H1 (cell line): ENCODE measurements around the gene AKR7A3. TPM values are rescaled to one million over a fixed set of nuclear protein-coding genes. Genes with fewer than 3 reads are reported as not detected.

Source experiments
- CTCF ChIA-PET: fragments of 300-600 bp; sonication (Branson Sonifier 250); formaldehyde crosslinking; loops from one replicate; lab custom pipeline; 2021; ENCODE audit not compliant: partially characterized antibody; lab: Charles Lee
- POLR2A ChIA-PET: fragments of 300-600 bp; sonication (Branson Sonifier 250); formaldehyde crosslinking; loops from one replicate; lab custom pipeline; 2021; ENCODE audit warnings: inconsistent platforms; ENCODE audit not compliant: partially characterized antibody; lab: Charles Lee
- DNase-seq, 2 experiments: peaks; one replicate each; pipeline versions ENCODE4 v3.0.0 to v3.0.0-alpha.2; 2010 to 2022; ENCODE audit warnings: low spot score in 2 of 2, low read depth in 1 of 2, mixed read lengths in 1 of 2
- FAIRE-seq: peaks from 2 replicates; lab custom pipeline; 2011; peaks lifted over from hg19 to GRCh38; lab: Jason Lieb, UNC
- H2AFZ ChIP-seq: 2 replicates; pipeline ENCODE4 v1.8.1; 2012; ENCODE audit warnings: low read length, inconsistent platforms
- H2AK5ac ChIP-seq: 2 replicates; pipeline ENCODE4 v1.6.1; 2013; ENCODE audit warnings: low read depth, low read length
- H2BK120ac ChIP-seq: replicated peaks from 2 replicates; pipeline ENCODE3; 2013; ENCODE audit warnings: low read depth, low read length, inconsistent platforms
- H2BK12ac ChIP-seq: 2 replicates; pipeline ENCODE4 v1.6.1; 2013; ENCODE audit warnings: low read depth, low read length
- H2BK15ac ChIP-seq: 2 replicates; pipeline ENCODE4 v1.6.1; 2013; ENCODE audit warnings: low read length
- H2BK20ac ChIP-seq: 2 replicates; pipeline ENCODE4 v1.6.1; 2013; ENCODE audit warnings: low read length
- H2BK5ac ChIP-seq: 2 replicates; pipeline ENCODE4 v1.6.1; 2013; ENCODE audit warnings: low read depth, low read length
- H3K14ac ChIP-seq: 2 replicates; pipeline ENCODE4 v1.6.1; 2013; ENCODE audit warnings: inconsistent platforms; ENCODE audit not compliant: insufficient read length
- H3K18ac ChIP-seq: 2 replicates; pipeline ENCODE4 v1.6.1; 2013; ENCODE audit warnings: low read length; ENCODE audit errors: extremely low read depth
- H3K23ac ChIP-seq: 2 replicates; pipeline ENCODE4 v1.6.1; 2013; ENCODE audit warnings: inconsistent platforms; ENCODE audit not compliant: insufficient read length
- H3K23me2 ChIP-seq: 2 replicates; pipeline ENCODE4 v1.6.1; 2013; ENCODE audit warnings: low read depth, low read length
- H3K27ac ChIP-seq: 2 replicates; pipeline ENCODE4 v1.6.1; 2011; ENCODE audit warnings: low read depth, low read length, inconsistent platforms
- H3K27me3 ChIP-seq, 4 experiments: replicated peaks in 1 of 4; 1 replicate in 1 of 4; 2 replicates in 3 of 4; pipeline versions ENCODE4 v1.6.1 to v1.8.1; 2011 to 2013; ENCODE audit warnings: low read length in 3 of 4, mild to moderate bottlenecking in 3 of 4, inconsistent platforms in 2 of 4, mixed read lengths in 2 of 4, moderate library complexity in 1 of 4; ENCODE audit not compliant: control insufficient read depth in 3 of 4, insufficient read depth in 3 of 4; ENCODE audit errors: extremely low read depth in 1 of 4
- H3K36me3 ChIP-seq, 4 experiments: 2 replicates each; pipeline versions ENCODE4 v1.6.1 to v1.8.1; 2011 to 2013; ENCODE audit warnings: mild to moderate bottlenecking in 4 of 4, low read length in 3 of 4, moderate library complexity in 2 of 4, control low read depth in 1 of 4, inconsistent platforms in 1 of 4; ENCODE audit not compliant: insufficient read depth in 4 of 4, control insufficient read depth in 2 of 4
- H3K4ac ChIP-seq: replicated peaks from 2 replicates; pipeline ENCODE3; 2013; ENCODE audit warnings: low read length, low read depth, mixed read lengths, inconsistent platforms; ENCODE audit not compliant: insufficient read length
- H3K4me1 ChIP-seq, 4 experiments: replicated peaks in 1 of 4; 1 replicate in 1 of 4; 2 replicates in 3 of 4; pipeline versions ENCODE4 v1.6.1 to v1.8.1; 2011 to 2013; ENCODE audit warnings: low read length in 3 of 4, inconsistent platforms in 2 of 4, mixed read lengths in 1 of 4; ENCODE audit not compliant: insufficient read depth in 4 of 4, control insufficient read depth in 3 of 4
- H3K4me2 ChIP-seq, 2 experiments: 2 replicates each; pipeline versions ENCODE4 v1.6.1 to v1.8.1; 2011 to 2013; ENCODE audit warnings: low read depth in 2 of 2, low read length in 2 of 2, control low read depth in 1 of 2, inconsistent platforms in 1 of 2, mild to moderate bottlenecking in 1 of 2; ENCODE audit not compliant: insufficient read depth in 1 of 2
- H3K4me3 ChIP-seq, 4 experiments: fragments of 200-600, 300-600 bp in 1 of 4; sonication (generic), shearing (Covaris generic), sonication (Bioruptor Twin) in 1 of 4; 2 replicates each; pipeline versions ENCODE4 v1.5.1 to v1.8.1; 2011 to 2016; ENCODE audit warnings: low read length in 4 of 4, low read depth in 3 of 4, control low read depth in 2 of 4, inconsistent platforms in 2 of 4, mild to moderate bottlenecking in 2 of 4, mixed read lengths in 1 of 4, moderate library complexity in 1 of 4; ENCODE audit not compliant: insufficient read depth in 2 of 4; ENCODE audit errors: extremely low read depth in 1 of 4
- H3K56ac ChIP-seq: replicated peaks from 2 replicates; pipeline ENCODE3; 2013; ENCODE audit warnings: low read depth, mild to moderate bottlenecking, mixed read lengths, low read length, inconsistent platforms; ENCODE audit not compliant: insufficient read length
- H3K79me1 ChIP-seq: 2 replicates; pipeline ENCODE4 v1.6.1; 2013; ENCODE audit warnings: low read depth, low read length, control low read depth
- H3K79me2 ChIP-seq, 2 experiments: 2 replicates each; pipeline versions ENCODE4 v1.6.1 to v1.8.1; 2012 to 2013; ENCODE audit warnings: low read length in 2 of 2, mild to moderate bottlenecking in 2 of 2, inconsistent platforms in 1 of 2; ENCODE audit not compliant: insufficient read depth in 2 of 2, control insufficient read depth in 1 of 2
- H3K9ac ChIP-seq, 4 experiments: replicated peaks in 1 of 4; 1 replicate in 1 of 4; 2 replicates in 3 of 4; pipeline versions ENCODE4 v1.6.1 to v1.8.1; 2011 to 2013; ENCODE audit warnings: low read depth in 3 of 4, low read length in 3 of 4, control low read depth in 2 of 4, mild to moderate bottlenecking in 2 of 4, moderate library complexity in 2 of 4, inconsistent platforms in 1 of 4; ENCODE audit errors: extremely low read depth in 1 of 4
- H3K9me3 ChIP-seq, 2 experiments: 2 replicates each; pipeline versions ENCODE4 v1.6.1 to v1.8.1; 2012 to 2013; ENCODE audit warnings: mild to moderate bottlenecking in 2 of 2, moderate library complexity in 2 of 2, control low read depth in 1 of 2, inconsistent platforms in 1 of 2, low read depth in 1 of 2, low read length in 1 of 2, mixed read lengths in 1 of 2; ENCODE audit not compliant: insufficient read depth in 2 of 2
- H4K20me1 ChIP-seq, 2 experiments: replicated peaks in 1 of 2; 2 replicates each; pipeline versions ENCODE3 to v1.8.1; 2011 to 2013; ENCODE audit warnings: inconsistent platforms in 2 of 2, low read length in 2 of 2, mild to moderate bottlenecking in 1 of 2; ENCODE audit not compliant: insufficient read depth in 2 of 2, control insufficient read depth in 1 of 2
- H4K5ac ChIP-seq: 2 replicates; pipeline ENCODE4 v1.6.1; 2013; ENCODE audit warnings: low read length, low read depth, mixed read lengths, inconsistent platforms; ENCODE audit not compliant: insufficient read length
- H4K8ac ChIP-seq: 2 replicates; pipeline ENCODE4 v1.8.0; 2013; ENCODE audit warnings: mild to moderate bottlenecking, moderate library complexity, low read length, inconsistent platforms; ENCODE audit not compliant: insufficient read depth; ENCODE audit errors: extremely low read depth
- H4K91ac ChIP-seq: replicated peaks from 2 replicates; pipeline ENCODE3; 2013; ENCODE audit warnings: low read length, mixed read lengths, inconsistent platforms; ENCODE audit not compliant: insufficient read length
- POLR2AphosphoS5 ChIP-seq: IDR thresholded peaks from 2 replicates; pipeline ENCODE4 v1.6.1; 2011; ENCODE audit warnings: low read depth, low read length
- RAD21 ChIP-seq, 2 experiments: IDR thresholded peaks in 1 of 2; conservative IDR thresholded peaks in 1 of 2; 2 replicates each; pipeline ENCODE4 v1.6.1; 2011; ENCODE audit warnings: low read depth in 2 of 2, low read length in 2 of 2, improper control_type of control experiment in 1 of 2, inconsistent platforms in 1 of 2, mild to moderate bottlenecking in 1 of 2, moderate library complexity in 1 of 2
- WGBS, 2 experiments: shearing (Covaris generic) in 1 of 2; methylation state at CpG; one replicate each; pipeline versions ENCODE4 v1.1.6 to v1.1.7; 2013 to 2015; ENCODE audit warnings: low lambda C conversion rate in 2 of 2, mixed read lengths in 2 of 2, inconsistent platforms in 1 of 2, low coverage in 1 of 2, missing lambda C conversion rate in 1 of 2; ENCODE audit not compliant: insufficient replicate concordance in 2 of 2, insufficient coverage in 1 of 2, insufficient read length in 1 of 2; ENCODE audit errors: extremely low coverage in 1 of 2, missing lambda C conversion rate in 1 of 2; 5-methylcytosine and 5-hydroxymethylcytosine counted together
- polyA plus RNA-seq, 7 experiments: library from polyadenylated mRNA; depleted of rRNA in 3 of 7; stranded (reverse) in 5 of 7; unstranded in 2 of 7; fragments of >200 nt in 5 of 7; fragments of 200-250 nt in 2 of 7; gene quantifications; 1 replicate in 5 of 7; 2 replicates in 1 of 7; 4 replicates in 1 of 7; pipeline versions ENCODE4 v1.2.1 to v1.2.3, GENCODE V29; 2011 to 2013; ENCODE audit warnings: missing spikeins in 2 of 7, mixed read lengths in 2 of 7
- total RNA-seq: library from RNA; stranded (reverse); fragmentation: NEBNext Ultra II Directional; extraction: Animal tissue kit (Norgen Biotek cat#: 25700); gene quantifications from 2 replicates; pipeline ENCODE4 v1.2.1, GENCODE V29; 2021

Gene AKR7A3
- total and polyA plus RNA-seq, 2 of the 8 experiments (the other 6 are each of a cell fraction or from before 2014, with no cell fraction given), result 0.62 to 0.65 TPM

GRCh38 chr1:19262047-19262446 lies 26.5 kb downstream of the AKR7A3 start:
- no peak for DNase-seq
- Histone ChIP-seq H2BK120ac (no peak overlapping the region), H3K14ac (no peak overlapping the region), H3K56ac (no peak overlapping the region), H3K18ac (no peak overlapping the region), H2BK5ac (no peak overlapping the region), H2BK20ac (no peak overlapping the region), H3K36me3 (peaks cover 22 to 34% (median 33%) of the 10 kb centered on the region in 4 experiments), H3K23me2 (no peaks in the 10 kb centered on the region), H3K4me1 (no peaks in the 10 kb centered on the region), H4K20me1 (peaks cover 4 to 11% of the 10 kb centered on the region in 2 experiments), H2BK15ac (no peak overlapping the region)
- 88% methylated on average over 5 of the region's 5 CpGs; no CpG with 5 or more reads in 1 of the 2 experiments for WGBS, 2 experiments
- TF ChIP-seq RAD21 (IDR thresholded peaks at IDR 0.05 in 1 of 2, conservative IDR thresholded peaks at IDR 0.05 in 1 of 2; ENCODE audit: low read depth in 2 of 2, low read length in 2 of 2) (no peak), POLR2AphosphoS5 (peak; percentile 50; the same call in 1 of the 2 replicates)
- TF ChIP-seq, all 59 proteins: peak for 1
- Histone ChIP-seq H3K9me3 (no peaks in the 10 kb centered on the region), H2AFZ (no peak overlapping the region), H4K91ac (no peak overlapping the region), H3K27me3 (no peaks in the 10 kb centered on the region), H4K8ac (no peak overlapping the region), H3K23ac (no peak overlapping the region), H3K4ac (no peak overlapping the region), H3K4me2 (no peak overlapping the region), H4K5ac (no peak overlapping the region), H3K27ac (no peak overlapping the region), H2BK12ac (no peak overlapping the region), H2AK5ac (no peak overlapping the region), H3K9ac (no peak overlapping the region), H3K79me1 (peaks cover 5% of the 10 kb centered on the region; the same call in 1 of the 2 replicates), H3K79me2 (no peaks in the 10 kb centered on the region), H3K4me3 (no peak overlapping the region)
- FAIRE-seq, result no peak
- ChIA-PET CTCF (interaction anchor here (1.1 kb wide), 1 partner anchor 398 kb away, joined by 3 read pairs; no protein-coding TSS in a partner anchor), POLR2A (interaction anchor here (0.6 to 7.5 kb wide), 6 partner anchors 9 to 340 kb away, joined by 3 to 83 read pairs (median 4); partner anchors contain the start of genes AKR7A3, EMC1 and MRTO4)
